Skeletal muscle tissue (tissue), 4 donors: Measurements from ENCODE around the gene PNRC2. TPM values are rescaled to one million over a fixed set of nuclear protein-coding genes. Genes with fewer than 3 reads are reported as not detected.
A peak's percentile ranks its signal among the peaks of the same experiment; 100 is the strongest.

Source experiments
- H3K27ac ChIP-seq: one replicate; pipeline ENCODE4 v1.7.0; 2013; ENCODE audit warnings: mild to moderate bottlenecking, low read depth, low read length, inconsistent platforms
- H3K27me3 ChIP-seq, 3 donors: one replicate each; pipeline ENCODE4 v1.7.0; 2013; ENCODE audit warnings: low read length in 3 of 3; ENCODE audit not compliant: control insufficient read depth in 3 of 3, insufficient read depth in 3 of 3
- H3K36me3 ChIP-seq, 3 donors: one replicate each; pipeline ENCODE4 v1.7.0; 2013; ENCODE audit warnings: low read length in 3 of 3; ENCODE audit not compliant: control insufficient read depth in 3 of 3, insufficient read depth in 3 of 3
- H3K4me1 ChIP-seq, 3 donors: one replicate each; pipeline ENCODE4 v1.7.0; 2013; ENCODE audit warnings: low read length in 3 of 3, mild to moderate bottlenecking in 3 of 3; ENCODE audit not compliant: control insufficient read depth in 3 of 3, insufficient read depth in 3 of 3
- H3K4me3 ChIP-seq, 3 donors: one replicate each; pipeline ENCODE4 v1.7.0; 2013; ENCODE audit warnings: low read length in 3 of 3
- H3K9ac ChIP-seq, 3 donors: one replicate each; pipeline ENCODE4 v1.7.0; 2013; ENCODE audit warnings: low read length in 3 of 3, mild to moderate bottlenecking in 3 of 3, moderate library complexity in 2 of 3, low read depth in 1 of 3
- H3K9me3 ChIP-seq, 3 donors: one replicate each; pipeline ENCODE4 v1.7.0; 2013; ENCODE audit warnings: low read length in 3 of 3; ENCODE audit not compliant: control insufficient read depth in 3 of 3
- total RNA-seq: library from RNA; depleted of rRNA; stranded (reverse); fragments of >200 nt; gene quantifications from one replicate; pipeline ENCODE4 v1.2.3, GENCODE V29; 2014
- donor health status: Osteomylitis.

Gene PNRC2
- total RNA-seq, 1 donor from 2014 or later, result 62.6 TPM

DNA sequence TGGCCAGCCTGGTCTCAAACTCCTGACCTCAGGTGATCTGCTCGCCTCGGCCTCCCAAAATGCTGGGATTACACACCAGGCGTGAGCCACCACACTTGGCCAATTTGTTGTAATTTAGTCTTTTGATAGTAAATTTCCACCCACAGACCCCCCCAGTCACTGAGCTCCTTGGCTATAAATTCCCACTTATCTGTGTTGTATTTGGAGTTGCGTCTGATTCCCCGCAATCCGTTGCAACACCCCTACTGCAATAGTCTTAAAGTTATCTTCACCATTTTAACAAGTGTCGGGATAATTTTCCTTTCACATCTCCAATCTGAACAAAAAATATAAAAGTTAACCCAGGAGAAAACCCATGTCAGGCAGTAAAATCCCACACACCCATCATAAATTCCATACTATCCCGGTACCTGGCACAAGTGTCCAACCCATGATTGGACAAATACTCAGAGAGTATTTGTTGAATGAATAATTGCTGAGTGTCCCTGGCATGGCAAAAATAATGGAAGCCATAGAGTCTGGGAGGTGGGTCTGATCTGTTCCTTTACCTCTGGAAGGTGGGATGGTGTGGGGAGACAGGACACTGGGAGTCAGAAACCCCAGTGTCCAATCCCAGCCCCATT is 37.2 kb upstream of the PNRC2 start:
- H3K27me3 ChIP-seq, result no peaks in the 10 kb centered on the region
- no peak overlapping the region for H3K9ac ChIP-seq
- H3K4me1 ChIP-seq, result peaks cover 14 to 19% (median 17%) of the 10 kb centered on the region in 3 donors
- no peaks in the 10 kb centered on the region for H3K9me3 ChIP-seq
- no peak overlapping the region for H3K27ac ChIP-seq
- no peak overlapping the region for H3K4me3 ChIP-seq
- no peaks in the 10 kb centered on the region for H3K36me3 ChIP-seq

DNA sequence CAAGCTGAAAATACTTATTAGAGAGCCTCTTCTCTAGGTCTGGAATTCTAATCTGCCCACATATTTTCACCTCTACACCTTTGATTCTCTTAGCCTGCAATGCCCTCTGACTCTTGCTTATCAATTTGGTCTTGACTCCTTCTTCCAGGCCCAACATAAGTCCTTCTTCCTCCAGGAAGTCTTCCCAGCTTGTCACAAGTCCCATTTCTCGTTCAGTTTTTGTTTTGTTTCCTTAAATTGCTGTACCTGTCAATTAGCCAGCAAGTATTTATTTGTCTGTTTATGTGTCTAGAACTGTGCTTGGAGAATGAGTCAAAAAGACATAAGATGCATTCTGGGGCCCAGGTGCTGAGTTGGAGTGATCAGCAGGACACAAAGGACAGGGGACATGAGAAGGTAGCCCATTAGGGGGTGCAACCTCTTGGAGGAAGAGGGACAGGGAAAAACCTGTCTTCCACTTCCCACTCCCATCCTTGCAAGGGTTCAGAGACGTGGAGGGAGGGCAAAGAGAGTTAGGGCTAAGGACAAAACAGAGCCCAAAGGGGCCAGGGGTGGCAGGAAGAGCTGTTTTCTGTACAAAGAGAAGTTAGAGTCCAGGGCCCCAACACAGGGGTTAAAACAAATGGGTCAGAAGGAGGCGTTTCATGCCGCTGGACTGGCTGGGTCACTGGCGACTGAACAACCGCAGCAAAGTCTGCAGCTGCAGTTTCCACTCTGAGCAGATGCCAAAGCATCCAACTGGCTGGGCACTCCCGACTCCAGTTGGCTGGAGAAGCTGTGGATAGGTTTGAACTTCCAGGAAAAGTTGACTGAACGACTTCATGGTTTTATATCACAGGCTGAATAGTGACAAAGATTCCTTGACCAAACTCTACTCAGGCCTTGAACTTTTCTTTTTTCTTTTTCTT is 35.8 kb upstream of the PNRC2 start:
- Histone ChIP-seq H3K27me3 (no peaks in the 10 kb centered on the region), H3K9me3 (no peaks in the 10 kb centered on the region), H3K9ac (peak overlapping the region in 2 of 3 donors; percentile 3 to 53), H3K4me1 (peaks cover 14 to 19% (median 17%) of the 10 kb centered on the region in 3 donors), H3K36me3 (no peaks in the 10 kb centered on the region), H3K27ac (no peak overlapping the region), H3K4me3 (peak overlapping the region in 1 of 3 donors; percentile 19)

- H3K27ac ChIP-seq, result no peak overlapping the region
- H3K9me3 ChIP-seq, result no peaks in the 10 kb centered on the region
- H3K36me3 ChIP-seq, result no peaks in the 10 kb centered on the region
- H3K27me3 ChIP-seq, result no peaks in the 10 kb centered on the region
- H3K4me1 ChIP-seq, result peaks cover 14 to 19% (median 17%) of the 10 kb centered on the region in 3 donors
- H3K4me3 ChIP-seq, result no peak overlapping the region
- no peak overlapping the region for H3K9ac ChIP-seq
Observed at GRCh38 chr1:23924601-23925000, 35.0 kb upstream of the PNRC2 start.

DNA sequence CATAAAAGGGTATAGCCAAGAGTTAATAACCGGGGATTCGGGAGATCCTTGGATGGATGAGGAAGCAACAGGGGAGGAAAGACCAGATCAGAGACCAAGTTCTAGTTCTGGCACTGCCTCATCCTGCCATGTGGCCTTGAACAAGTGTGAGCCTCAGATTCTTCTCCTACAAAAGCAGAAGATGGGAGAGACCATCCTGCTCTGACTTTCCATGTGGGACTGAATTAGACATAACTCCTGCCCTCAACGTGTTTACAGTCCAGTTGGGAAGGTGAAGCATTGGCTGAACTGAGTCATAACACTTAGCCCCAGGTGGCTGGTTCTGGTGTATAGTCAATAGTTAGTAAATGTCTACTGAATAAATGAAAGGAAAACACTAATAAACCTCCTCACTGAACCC is 34.3 kb upstream of the PNRC2 start:
- Histone ChIP-seq H3K27ac (no peak overlapping the region), H3K9me3 (no peaks in the 10 kb centered on the region), H3K4me3 (no peak overlapping the region), H3K4me1 (peaks cover 9 to 17% (median 10%) of the 10 kb centered on the region in 3 donors), H3K9ac (no peak overlapping the region), H3K27me3 (no peaks in the 10 kb centered on the region), H3K36me3 (no peaks in the 10 kb centered on the region)

GRCh38 chr1:23927097-23927496 is 32.5 kb upstream of the PNRC2 start:
- Histone ChIP-seq H3K27ac (no peak overlapping the region), H3K36me3 (no peaks in the 10 kb centered on the region), H3K9me3 (no peaks in the 10 kb centered on the region), H3K4me1 (peaks cover 4 to 10% (median 6%) of the 10 kb centered on the region in 3 donors), H3K9ac (no peak overlapping the region), H3K4me3 (no peak overlapping the region), H3K27me3 (no peaks in the 10 kb centered on the region)

DNA sequence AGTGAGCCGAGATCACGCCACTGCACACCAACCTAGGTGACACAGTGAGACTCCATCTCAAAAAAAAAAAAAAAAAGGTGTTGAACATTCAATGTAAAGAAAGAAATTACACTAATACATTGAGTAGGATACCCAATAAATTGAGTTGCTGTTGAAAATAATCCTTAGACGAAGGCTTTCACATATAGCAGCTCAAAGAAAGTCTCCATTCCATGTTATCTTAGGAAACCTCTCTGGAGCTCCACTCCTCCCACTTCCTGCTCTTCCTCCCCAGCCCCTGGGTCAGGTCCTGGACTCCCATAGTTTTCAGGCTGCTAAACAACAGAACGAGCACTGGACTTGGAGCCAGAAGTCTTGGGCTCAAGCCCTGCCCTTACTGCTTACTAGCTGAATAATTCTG is 30.8 kb upstream of the PNRC2 start:
- no peak overlapping the region for H3K27ac ChIP-seq
- no peak overlapping the region for H3K4me3 ChIP-seq
- H3K36me3 ChIP-seq, result no peaks in the 10 kb centered on the region
- H3K9ac ChIP-seq, result no peak overlapping the region
- H3K27me3 ChIP-seq, result no peaks in the 10 kb centered on the region
- H3K4me1 ChIP-seq, result peaks cover 4 to 6% (median 5%) of the 10 kb centered on the region in 3 donors
- H3K9me3 ChIP-seq, result no peaks in the 10 kb centered on the region

GRCh38 chr1:23930270-23930669 is 29.4 kb upstream of the PNRC2 start:
- no peak overlapping the region for H3K9ac ChIP-seq
- H3K4me1 ChIP-seq, result no peaks in the 10 kb centered on the region
- H3K36me3 ChIP-seq, result no peaks in the 10 kb centered on the region
- H3K9me3 ChIP-seq, result no peaks in the 10 kb centered on the region
- H3K27me3 ChIP-seq, result no peaks in the 10 kb centered on the region
- no peak overlapping the region for H3K27ac ChIP-seq
- no peak overlapping the region for H3K4me3 ChIP-seq

- Histone ChIP-seq H3K27ac (no peak overlapping the region), H3K9ac (no peak overlapping the region)
Observed at GRCh38 chr1:23930861-23931490, 28.7 kb upstream of the PNRC2 start.

DNA sequence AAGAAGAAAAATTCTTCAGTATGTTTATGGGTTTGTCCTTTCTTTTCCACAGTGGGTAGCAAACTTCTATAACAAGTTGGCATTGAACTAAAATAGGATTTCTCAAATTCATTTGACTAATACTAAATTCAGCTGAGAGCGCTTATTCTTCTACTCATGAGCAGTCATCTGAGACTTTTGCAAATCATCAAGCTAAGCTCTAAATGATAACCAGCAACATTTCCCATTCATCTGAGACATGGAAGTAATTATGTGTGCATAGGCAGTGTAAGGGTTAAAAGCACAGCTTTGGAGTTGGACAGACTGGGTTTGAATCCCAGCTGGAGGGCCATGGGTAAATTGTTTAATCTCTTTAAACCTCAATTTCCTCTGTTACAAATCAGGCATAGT is 28.1 kb upstream of the PNRC2 start:
- Histone ChIP-seq H3K36me3 (no peaks in the 10 kb centered on the region), H3K27ac (no peak overlapping the region), H3K27me3 (no peaks in the 10 kb centered on the region), H3K4me1 (no peaks in the 10 kb centered on the region), H3K9me3 (no peaks in the 10 kb centered on the region), H3K4me3 (no peak overlapping the region), H3K9ac (no peak overlapping the region)

More at GRCh38 chr1:23930861-23931490, 28.7 kb upstream of the PNRC2 start:
- Histone ChIP-seq H3K4me3 (no peak overlapping the region), H3K4me1 (no peaks in the 10 kb centered on the region), H3K27me3 (no peaks in the 10 kb centered on the region), H3K9me3 (no peaks in the 10 kb centered on the region), H3K36me3 (no peaks in the 10 kb centered on the region)
